Immature natural killer cell (primary cell): ENCODE data around the gene OR7C2. TPM values are rescaled to one million over a fixed set of nuclear protein-coding genes. Genes with fewer than 3 reads are reported as not detected.
"Not testable (repeated sequence)": the region's sequence is repeated elsewhere in the genome, so short reads cannot be mapped to it uniquely, and the experiment has no call there.

Source experiments
- DNase-seq, 3 donors: peaks; one replicate each; pipeline ENCODE4 v3.0.0; 2022; ENCODE audit warnings: mixed read lengths in 1 of 3
- H3K27ac Mint-ChIP-seq, 6 donors: one replicate each; pipeline ENCODE4 v1.8.0; 2020; ENCODE audit warnings: mixed read lengths in 6 of 6, mild to moderate bottlenecking in 5 of 6, inconsistent platforms in 4 of 6, moderate library complexity in 3 of 6
- H3K27me3 Mint-ChIP-seq, 3 donors: one replicate each; pipeline ENCODE4 v1.8.0; 2020 to 2021; ENCODE audit warnings: low read depth in 3 of 3, mild to moderate bottlenecking in 3 of 3, mixed read lengths in 3 of 3, moderate library complexity in 3 of 3, inconsistent platforms in 1 of 3
- H3K36me3 Mint-ChIP-seq, 3 donors: one replicate each; pipeline ENCODE4 v1.8.0; 2020; ENCODE audit warnings: mixed read lengths in 3 of 3, inconsistent platforms in 2 of 3, mild to moderate bottlenecking in 2 of 3
- H3K4me1 Mint-ChIP-seq, 2 donors: one replicate each; pipeline ENCODE4 v1.8.0; 2020; ENCODE audit warnings: inconsistent platforms in 2 of 2, mild to moderate bottlenecking in 2 of 2, mixed read lengths in 2 of 2, moderate library complexity in 1 of 2
- H3K4me3 Mint-ChIP-seq, 5 donors: one replicate each; pipeline ENCODE4 v1.8.0; 2020; ENCODE audit warnings: mild to moderate bottlenecking in 5 of 5, mixed read lengths in 5 of 5, inconsistent platforms in 3 of 5, moderate library complexity in 3 of 5
- H3K9me3 Mint-ChIP-seq, 6 donors: one replicate each; pipeline ENCODE4 v1.8.0; 2020; ENCODE audit warnings: mild to moderate bottlenecking in 6 of 6, mixed read lengths in 6 of 6, inconsistent platforms in 4 of 6, moderate library complexity in 3 of 6
- polyA plus RNA-seq, 3 donors: library from polyadenylated mRNA; unstranded; fragments of 300-500 nt; fragmentation: Illumina TruSeq; gene quantifications; one replicate each; pipeline ENCODE4 v1.2.3, GENCODE V29; 2021

The OR7C2 gene
- not detected for polyA plus RNA-seq

- no peak within 1 kb of the TSS for H3K27ac Mint-ChIP-seq
- peaks cover 2 to 6% (median 5%) of the 10 kb centered on the region in 3 donors for H3K27me3 Mint-ChIP-seq
- H3K4me1 Mint-ChIP-seq: peaks cover 0 to 3% of the 10 kb centered on the region in 2 donors
- H3K36me3 Mint-ChIP-seq: no peaks in the 10 kb centered on the region
- no peak for DNase-seq
- no peaks in the 10 kb centered on the region for H3K9me3 Mint-ChIP-seq
- no peak within 1 kb of the TSS for H3K4me3 Mint-ChIP-seq
Measured at GRCh38 chr19:14941189-14941588, at the start of gene OR7C2. Gene OR7C2 (plus strand): TSS chr19:14941489. CDS start chr19:14941489, 0 bp downstream.

GRCh38 chr19:14901675-14902260 lies 39.5 kb upstream of the OR7C2 start:
- H3K9me3 Mint-ChIP-seq: no peaks in the 10 kb centered on the region
- peaks cover 5 to 10% (median 7%) of the 10 kb centered on the region in 3 donors for H3K27me3 Mint-ChIP-seq

GRCh38 chr19:14906711-14907110 lies 34.6 kb upstream of the OR7C2 start:
- peaks cover 0 to 7% (median 4%) of the 10 kb centered on the region in 3 donors for H3K27me3 Mint-ChIP-seq
- H3K27ac Mint-ChIP-seq: no peak overlapping the region
- DNase-seq: no peak
- no peaks in the 10 kb centered on the region for H3K36me3 Mint-ChIP-seq
- no peaks in the 10 kb centered on the region for H3K9me3 Mint-ChIP-seq
- H3K4me1 Mint-ChIP-seq: no peaks in the 10 kb centered on the region
- no peak overlapping the region for H3K4me3 Mint-ChIP-seq

More at GRCh38 chr19:14901675-14902260, 39.5 kb upstream of the OR7C2 start:
- Mint-ChIP-seq H3K27ac (no peak overlapping the region), H3K4me1 (no peaks in the 10 kb centered on the region), H3K4me3 (no peak overlapping the region), H3K36me3 (no peaks in the 10 kb centered on the region)
- DNase-seq: no peak

GRCh38 chr19:14915116-14915515 lies 26.2 kb upstream of the OR7C2 start:
- no peak for DNase-seq
- no peaks in the 10 kb centered on the region for H3K9me3 Mint-ChIP-seq
- H3K27ac Mint-ChIP-seq: peak overlapping the region in 1 of 6 donors; percentile 36
- H3K4me3 Mint-ChIP-seq: no peak overlapping the region
- peaks cover 4 to 8% (median 6%) of the 10 kb centered on the region in 3 donors for H3K27me3 Mint-ChIP-seq
- H3K4me1 Mint-ChIP-seq: no peaks in the 10 kb centered on the region
- H3K36me3 Mint-ChIP-seq: no peaks in the 10 kb centered on the region

GRCh38 chr19:14916848-14917247 lies 24.4 kb upstream of the OR7C2 start:
- no peak overlapping the region for H3K4me3 Mint-ChIP-seq
- DNase-seq: no peak
- H3K9me3 Mint-ChIP-seq: no peaks in the 10 kb centered on the region
- H3K36me3 Mint-ChIP-seq: no peaks in the 10 kb centered on the region
- H3K27me3 Mint-ChIP-seq: peaks cover 4 to 8% (median 6%) of the 10 kb centered on the region in 3 donors
- no peak overlapping the region for H3K27ac Mint-ChIP-seq
- H3K4me1 Mint-ChIP-seq: no peaks in the 10 kb centered on the region

GRCh38 chr19:14933506-14933905 lies 7.8 kb upstream of the OR7C2 start:
- no peaks in the 10 kb centered on the region for H3K4me1 Mint-ChIP-seq
- H3K27me3 Mint-ChIP-seq: peaks cover 0 to 7% (median 4%) of the 10 kb centered on the region in 3 donors
- no peaks in the 10 kb centered on the region for H3K36me3 Mint-ChIP-seq
- no peak overlapping the region for H3K27ac Mint-ChIP-seq
- H3K4me3 Mint-ChIP-seq: no peak overlapping the region
- no peak for DNase-seq
- peaks cover 0 to 1% (median 0%) of the 10 kb centered on the region in 6 donors for H3K9me3 Mint-ChIP-seq

GRCh38 chr19:14940266-14940665 lies 1.0 kb upstream of the OR7C2 start:
- no peak overlapping the region for H3K27ac Mint-ChIP-seq
- no peaks in the 10 kb centered on the region for H3K36me3 Mint-ChIP-seq
- no peak for DNase-seq
- peaks cover 5 to 7% (median 6%) of the 10 kb centered on the region in 3 donors for H3K27me3 Mint-ChIP-seq
- H3K4me3 Mint-ChIP-seq: no peak overlapping the region
- H3K9me3 Mint-ChIP-seq: no peaks in the 10 kb centered on the region
- peaks cover 0 to 3% of the 10 kb centered on the region in 2 donors for H3K4me1 Mint-ChIP-seq

- DNase-seq: no peak
- H3K4me1 Mint-ChIP-seq: peaks cover 0 to 3% of the 10 kb centered on the region in 2 donors
- peaks cover 0 to 10% (median 6%) of the 10 kb centered on the region in 3 donors for H3K27me3 Mint-ChIP-seq
- H3K4me3 Mint-ChIP-seq: no peak overlapping the region
- H3K9me3 Mint-ChIP-seq: no peaks in the 10 kb centered on the region
- no peak overlapping the region for H3K27ac Mint-ChIP-seq
- H3K36me3 Mint-ChIP-seq: no peaks in the 10 kb centered on the region
Measured at GRCh38 chr19:14943601-14944000, 2.3 kb downstream of the OR7C2 start.

GRCh38 chr19:14944456-14944855 lies 3.2 kb downstream of the OR7C2 start:
- no peak overlapping the region for H3K4me3 Mint-ChIP-seq
- no peaks in the 10 kb centered on the region for H3K36me3 Mint-ChIP-seq
- peaks cover 0 to 3% of the 10 kb centered on the region in 2 donors for H3K4me1 Mint-ChIP-seq
- peaks cover 0 to 10% (median 6%) of the 10 kb centered on the region in 3 donors for H3K27me3 Mint-ChIP-seq
- no peak for DNase-seq
- no peak overlapping the region for H3K27ac Mint-ChIP-seq
- H3K9me3 Mint-ChIP-seq: no peaks in the 10 kb centered on the region

- H3K27me3 Mint-ChIP-seq, H3K4me3 Mint-ChIP-seq, H3K27ac Mint-ChIP-seq, H3K4me1 Mint-ChIP-seq, H3K9me3 Mint-ChIP-seq, DNase-seq, H3K36me3 Mint-ChIP-seq: not testable (repeated sequence)
Measured at GRCh38 chr19:14949413-14949812, 8.1 kb downstream of the OR7C2 start.

- Mint-ChIP-seq H3K4me1 (no peaks in the 10 kb centered on the region), H3K36me3 (no peaks in the 10 kb centered on the region), H3K9me3 (no peaks in the 10 kb centered on the region), H3K27me3 (peaks cover 0 to 5% (median 2%) of the 10 kb centered on the region in 3 donors), H3K4me3 (no peak overlapping the region), H3K27ac (no peak overlapping the region)
- DNase-seq: no peak
Measured at GRCh38 chr19:14949876-14950275, 8.6 kb downstream of the OR7C2 start.

- Mint-ChIP-seq H3K9me3 (no peaks in the 10 kb centered on the region), H3K4me1 (no peaks in the 10 kb centered on the region), H3K27ac (no peak overlapping the region)
Measured at GRCh38 chr19:14950421-14950820, 9.1 kb downstream of the OR7C2 start.

GRCh38 chr19:14952767-14953166 lies 11.5 kb downstream of the OR7C2 start:
- H3K27me3 Mint-ChIP-seq: peaks cover 0 to 3% (median 0%) of the 10 kb centered on the region in 3 donors
- no peak overlapping the region for H3K27ac Mint-ChIP-seq
- peaks cover 0 to 8% (median 5%) of the 10 kb centered on the region in 6 donors for H3K9me3 Mint-ChIP-seq
- no peaks in the 10 kb centered on the region for H3K36me3 Mint-ChIP-seq
- no peak overlapping the region for H3K4me3 Mint-ChIP-seq
- H3K4me1 Mint-ChIP-seq: no peaks in the 10 kb centered on the region
- no peak for DNase-seq

More at GRCh38 chr19:14950421-14950820, 9.1 kb downstream of the OR7C2 start:
- H3K27me3 Mint-ChIP-seq: peaks cover 0 to 5% (median 2%) of the 10 kb centered on the region in 3 donors
- H3K36me3 Mint-ChIP-seq: no peaks in the 10 kb centered on the region
- H3K4me3 Mint-ChIP-seq: no peak overlapping the region
- DNase-seq: no peak

- Mint-ChIP-seq H3K9me3 (peaks cover 0 to 10% (median 6%) of the 10 kb centered on the region in 6 donors), H3K27ac (no peak overlapping the region), H3K36me3 (no peaks in the 10 kb centered on the region), H3K4me1 (no peaks in the 10 kb centered on the region), H3K27me3 (peaks cover 0 to 3% (median 0%) of the 10 kb centered on the region in 3 donors), H3K4me3 (no peak overlapping the region)
- no peak for DNase-seq
Measured at GRCh38 chr19:14954071-14954655, 12.9 kb downstream of the OR7C2 start.
